ENCODE data around the gene MYCN.
"Not testable (repeated sequence)": the region's sequence is repeated elsewhere in the genome, so short reads cannot be mapped to it uniquely, and the experiment has no call there.

The MYCN gene

GRCh38 chr2:15901095-15901807 is 39.1 kb upstream of the MYCN start:
- Histone ChIP-seq H3K36me3 (ENCODE audit: insufficient read depth, insufficient read length, low read length) (no peaks in the 10 kb centered on the region), H3K27me3 (ENCODE audit: insufficient read depth, insufficient read length) (no peaks in the 10 kb centered on the region)
- TF ChIP-seq SUZ12 (IDR thresholded peaks at IDR 0.05; ENCODE audit: extremely low read depth, insufficient read depth, insufficient read length) = no peak
- no peak for TF ChIP-seq YY1 (IDR thresholded peaks at IDR 0.05; ENCODE audit: insufficient read depth, insufficient read length)
- TF ChIP-seq ZNF274 (IDR thresholded peaks at IDR 0.05; ENCODE audit: low read depth, low read length) = no peak

GRCh38 chr2:15901808-15902130 is 38.6 kb upstream of the MYCN start:
- no peak for DNase-seq (ENCODE audit: low read depth, low spot score)
- no peak overlapping the region for H3K9ac ChIP-seq (ENCODE audit: insufficient read length, low read depth)
- no peak overlapping the region for H3K4me3 ChIP-seq (ENCODE audit: insufficient read length, low read depth)
- peaks cover 12% of the 10 kb centered on the region for H3K9me3 ChIP-seq (ENCODE audit: insufficient read depth, low read length)
- no peaks in the 10 kb centered on the region for H3K4me1 ChIP-seq (ENCODE audit: insufficient read depth, insufficient read length)
- no peak for TF ChIP-seq ZNF274 (IDR thresholded peaks at IDR 0.05; ENCODE audit: low read depth, low read length)
- no peak for TF ChIP-seq SUZ12 (IDR thresholded peaks at IDR 0.05; ENCODE audit: extremely low read depth, insufficient read depth, insufficient read length)
- no peak for TF ChIP-seq YY1 (IDR thresholded peaks at IDR 0.05; ENCODE audit: insufficient read depth, insufficient read length)
- no peaks in the 10 kb centered on the region for H3K36me3 ChIP-seq (ENCODE audit: insufficient read depth, insufficient read length, low read length)
- no peaks in the 10 kb centered on the region for H3K27me3 ChIP-seq (ENCODE audit: insufficient read depth, insufficient read length)

More at GRCh38 chr2:15901095-15901807, 39.1 kb upstream of the MYCN start:
- Histone ChIP-seq H3K4me3 (ENCODE audit: insufficient read length, low read depth) (no peak overlapping the region), H3K9me3 (ENCODE audit: insufficient read depth, low read length) (peaks cover 12% of the 10 kb centered on the region), H3K9ac (ENCODE audit: insufficient read length, low read depth) (no peak overlapping the region), H3K4me1 (ENCODE audit: insufficient read depth, insufficient read length) (no peaks in the 10 kb centered on the region)
- DNase-seq (ENCODE audit: low read depth, low spot score) = no peak

GRCh38 chr2:15903910-15904309 is 36.4 kb upstream of the MYCN start:
- not testable (repeated sequence) for H3K36me3 ChIP-seq (ENCODE audit: insufficient read depth, insufficient read length, low read length); H3K4me1 ChIP-seq (ENCODE audit: insufficient read depth, insufficient read length); H3K9me3 ChIP-seq (ENCODE audit: insufficient read depth, low read length); H3K9ac ChIP-seq (ENCODE audit: insufficient read length, low read depth); H3K27me3 ChIP-seq (ENCODE audit: insufficient read depth, insufficient read length); DNase-seq (ENCODE audit: low read depth, low spot score); H3K4me3 ChIP-seq (ENCODE audit: insufficient read length, low read depth)

- no peaks in the 10 kb centered on the region for H3K36me3 ChIP-seq (ENCODE audit: insufficient read depth, insufficient read length, low read length)
- H3K9me3 ChIP-seq (ENCODE audit: insufficient read depth, low read length) = no peaks in the 10 kb centered on the region; the same call in 1 of the 2 replicates
- TF ChIP-seq SUZ12 (IDR thresholded peaks at IDR 0.05; ENCODE audit: extremely low read depth, insufficient read depth, insufficient read length) (no peak), YY1 (IDR thresholded peaks at IDR 0.05; ENCODE audit: insufficient read depth, insufficient read length) (no peak), ZNF274 (IDR thresholded peaks at IDR 0.05; ENCODE audit: low read depth, low read length) (no peak)
- no peaks in the 10 kb centered on the region for H3K4me1 ChIP-seq (ENCODE audit: insufficient read depth, insufficient read length)
- H3K27me3 ChIP-seq (ENCODE audit: insufficient read depth, insufficient read length) = no peaks in the 10 kb centered on the region
- H3K9ac ChIP-seq (ENCODE audit: insufficient read length, low read depth) = no peak overlapping the region
- DNase-seq (ENCODE audit: low read depth, low spot score) = no peak
- H3K4me3 ChIP-seq (ENCODE audit: insufficient read length, low read depth) = no peak overlapping the region
Measured at GRCh38 chr2:15905267-15905645, 35.1 kb upstream of the MYCN start.

GRCh38 chr2:15905986-15906491 is 34.3 kb upstream of the MYCN start:
- no peak overlapping the region for H3K9ac ChIP-seq (ENCODE audit: insufficient read length, low read depth)
- no peaks in the 10 kb centered on the region for H3K27me3 ChIP-seq (ENCODE audit: insufficient read depth, insufficient read length)
- TF ChIP-seq SUZ12 (IDR thresholded peaks at IDR 0.05; ENCODE audit: extremely low read depth, insufficient read depth, insufficient read length) (no peak), YY1 (IDR thresholded peaks at IDR 0.05; ENCODE audit: insufficient read depth, insufficient read length) (no peak), ZNF274 (IDR thresholded peaks at IDR 0.05; ENCODE audit: low read depth, low read length) (no peak)
- no peak overlapping the region for H3K4me3 ChIP-seq (ENCODE audit: insufficient read length, low read depth)
- H3K9me3 ChIP-seq (ENCODE audit: insufficient read depth, low read length) = no peaks in the 10 kb centered on the region; the same call in 1 of the 2 replicates
- H3K36me3 ChIP-seq (ENCODE audit: insufficient read depth, insufficient read length, low read length) = no peaks in the 10 kb centered on the region
- no peak for DNase-seq (ENCODE audit: low read depth, low spot score)
- no peaks in the 10 kb centered on the region for H3K4me1 ChIP-seq (ENCODE audit: insufficient read depth, insufficient read length)

- no peak overlapping the region for H3K4me3 ChIP-seq (ENCODE audit: insufficient read length, low read depth)
- no peaks in the 10 kb centered on the region for H3K36me3 ChIP-seq (ENCODE audit: insufficient read depth, insufficient read length, low read length)
- no peak overlapping the region for H3K9ac ChIP-seq (ENCODE audit: insufficient read length, low read depth)
- H3K9me3 ChIP-seq (ENCODE audit: insufficient read depth, low read length) = no peaks in the 10 kb centered on the region; the same call in 1 of the 2 replicates
- no peaks in the 10 kb centered on the region for H3K4me1 ChIP-seq (ENCODE audit: insufficient read depth, insufficient read length)
- H3K27me3 ChIP-seq (ENCODE audit: insufficient read depth, insufficient read length) = no peaks in the 10 kb centered on the region
- DNase-seq (ENCODE audit: low read depth, low spot score) = no peak
- no peak for TF ChIP-seq YY1 (IDR thresholded peaks at IDR 0.05; ENCODE audit: insufficient read depth, insufficient read length)
- no peak for TF ChIP-seq SUZ12 (IDR thresholded peaks at IDR 0.05; ENCODE audit: extremely low read depth, insufficient read depth, insufficient read length)
- no peak for TF ChIP-seq ZNF274 (IDR thresholded peaks at IDR 0.05; ENCODE audit: low read depth, low read length)
Measured at GRCh38 chr2:15906778-15907177, 33.6 kb upstream of the MYCN start.

GRCh38 chr2:15907461-15908324 is 32.7 kb upstream of the MYCN start:
- Histone ChIP-seq H3K4me1 (ENCODE audit: insufficient read depth, insufficient read length) (no peaks in the 10 kb centered on the region), H3K9ac (ENCODE audit: insufficient read length, low read depth) (no peak overlapping the region), H3K36me3 (ENCODE audit: insufficient read depth, insufficient read length, low read length) (no peaks in the 10 kb centered on the region), H3K9me3 (ENCODE audit: insufficient read depth, low read length) (no peaks in the 10 kb centered on the region; the same call in 1 of the 2 replicates), H3K4me3 (ENCODE audit: insufficient read length, low read depth) (no peak overlapping the region), H3K27me3 (ENCODE audit: insufficient read depth, insufficient read length) (no peaks in the 10 kb centered on the region)
- TF ChIP-seq YY1 (IDR thresholded peaks at IDR 0.05; ENCODE audit: insufficient read depth, insufficient read length) = no peak
- TF ChIP-seq ZNF274 (IDR thresholded peaks at IDR 0.05; ENCODE audit: low read depth, low read length) = no peak
- TF ChIP-seq SUZ12 (IDR thresholded peaks at IDR 0.05; ENCODE audit: extremely low read depth, insufficient read depth, insufficient read length) = no peak
- DNase-seq (ENCODE audit: low read depth, low spot score) = no peak

All from NT2/D1 (cell line).